GM06990 (cell line): Measurements from ENCODE around the gene UXT.

Experiments
- DNase-seq: peaks from one replicate; pipeline ENCODE4 v3.0.0-alpha.2; 2011; ENCODE audit not compliant: insufficient read length; ENCODE audit errors: extremely low read depth
- H3K27me3 ChIP-seq: replicated peaks from 2 replicates; pipeline ENCODE4 v1.6.0; 2011; ENCODE audit warnings: low read length; ENCODE audit not compliant: control insufficient read depth, insufficient read depth
- H3K36me3 ChIP-seq: 2 replicates; pipeline ENCODE4 v1.5.1; 2011; ENCODE audit warnings: low read length; ENCODE audit not compliant: control insufficient read depth, insufficient read depth
- H3K4me3 ChIP-seq: replicated peaks from 2 replicates; pipeline ENCODE4 v1.5.1; 2011; ENCODE audit warnings: low read depth, mild to moderate bottlenecking, control low read depth, low read length
- TF ChIP-seq, protein P1 (sequence below): IDR thresholded peaks from 2 replicates; pipeline ENCODE4 v1.5.1; 2011; ENCODE audit warnings: low read length, control low read depth, mild to moderate bottlenecking, inconsistent platforms; ENCODE audit not compliant: insufficient read depth, poor library complexity, severe bottlenecking

UXT gene

DNA sequence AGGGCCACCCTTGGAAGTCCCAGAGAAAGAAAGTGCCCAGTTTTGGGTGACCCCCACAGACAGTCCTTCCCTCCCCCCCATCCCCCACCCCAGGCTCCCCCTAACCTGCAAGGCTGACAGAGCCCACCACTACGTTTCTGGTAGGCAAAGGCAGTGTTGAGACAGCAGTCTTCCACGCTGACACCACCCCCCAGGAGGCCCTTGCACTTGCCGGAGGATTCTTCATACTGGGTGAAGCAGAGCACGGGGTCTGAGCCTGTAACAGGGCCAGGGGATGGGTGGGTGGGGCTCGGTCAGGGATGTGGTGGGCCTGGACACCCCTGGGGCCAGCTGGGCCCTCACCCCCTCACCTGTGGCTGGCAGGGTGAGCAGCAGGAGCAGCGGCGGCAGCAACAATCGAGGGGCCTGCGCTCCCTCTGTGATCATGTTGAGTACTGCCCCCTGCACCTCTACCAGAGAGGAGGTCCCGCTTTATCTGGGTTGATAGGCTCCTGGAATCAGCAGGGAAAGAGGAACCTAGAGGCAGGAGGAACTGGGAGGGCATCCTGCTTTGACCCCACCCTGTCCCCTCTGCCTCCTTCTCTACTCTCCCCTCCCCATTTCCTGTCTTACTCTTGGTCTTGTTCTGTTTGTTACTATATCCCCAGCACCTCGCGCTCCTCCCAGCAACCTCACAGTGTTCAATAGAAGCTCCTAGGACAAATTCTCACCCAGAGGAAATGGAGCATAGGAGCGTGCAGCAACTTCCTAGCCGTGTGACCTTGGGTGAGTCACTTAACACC lies 29.4 kb downstream of the UXT start, which contains the start of gene CFP:
CFP (minus strand) TSS at position 512 of the 782 bp plus-strand sequence; CDS start at position 426, 86 bp downstream.
- Histone ChIP-seq H3K27me3 (no peaks in the 10 kb centered on the region), H3K36me3 (no peaks in the 10 kb centered on the region; the same call in none of the 2 replicates), H3K4me3 (no peak within 1 kb of the TSS)
- DNase-seq = no peak
- TF ChIP-seq, protein P1, sequence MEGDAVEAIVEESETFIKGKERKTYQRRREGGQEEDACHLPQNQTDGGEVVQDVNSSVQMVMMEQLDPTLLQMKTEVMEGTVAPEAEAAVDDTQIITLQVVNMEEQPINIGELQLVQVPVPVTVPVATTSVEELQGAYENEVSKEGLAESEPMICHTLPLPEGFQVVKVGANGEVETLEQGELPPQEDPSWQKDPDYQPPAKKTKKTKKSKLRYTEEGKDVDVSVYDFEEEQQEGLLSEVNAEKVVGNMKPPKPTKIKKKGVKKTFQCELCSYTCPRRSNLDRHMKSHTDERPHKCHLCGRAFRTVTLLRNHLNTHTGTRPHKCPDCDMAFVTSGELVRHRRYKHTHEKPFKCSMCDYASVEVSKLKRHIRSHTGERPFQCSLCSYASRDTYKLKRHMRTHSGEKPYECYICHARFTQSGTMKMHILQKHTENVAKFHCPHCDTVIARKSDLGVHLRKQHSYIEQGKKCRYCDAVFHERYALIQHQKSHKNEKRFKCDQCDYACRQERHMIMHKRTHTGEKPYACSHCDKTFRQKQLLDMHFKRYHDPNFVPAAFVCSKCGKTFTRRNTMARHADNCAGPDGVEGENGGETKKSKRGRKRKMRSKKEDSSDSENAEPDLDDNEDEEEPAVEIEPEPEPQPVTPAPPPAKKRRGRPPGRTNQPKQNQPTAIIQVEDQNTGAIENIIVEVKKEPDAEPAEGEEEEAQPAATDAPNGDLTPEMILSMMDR = no peak

- H3K36me3 ChIP-seq = no peaks in the 10 kb centered on the region; the same call in 1 of the 2 replicates
- DNase-seq = no peak
- no peak overlapping the region for H3K4me3 ChIP-seq
These were observed 30.0 kb downstream of the UXT start for GRCh38 chrX:47628982-47629381.

GRCh38 chrX:47625365-47625764 lies 33.6 kb downstream of the UXT start:
- TF ChIP-seq, protein P1 = no peak
- Histone ChIP-seq H3K27me3 (no peaks in the 10 kb centered on the region), H3K4me3 (no peak overlapping the region), H3K36me3 (no peaks in the 10 kb centered on the region)
- no peak for DNase-seq

More at GRCh38 chrX:47628982-47629381, 30.0 kb downstream of the UXT start:
- TF ChIP-seq, protein P1 = peak; percentile 29
- H3K27me3 ChIP-seq = no peaks in the 10 kb centered on the region

DNA sequence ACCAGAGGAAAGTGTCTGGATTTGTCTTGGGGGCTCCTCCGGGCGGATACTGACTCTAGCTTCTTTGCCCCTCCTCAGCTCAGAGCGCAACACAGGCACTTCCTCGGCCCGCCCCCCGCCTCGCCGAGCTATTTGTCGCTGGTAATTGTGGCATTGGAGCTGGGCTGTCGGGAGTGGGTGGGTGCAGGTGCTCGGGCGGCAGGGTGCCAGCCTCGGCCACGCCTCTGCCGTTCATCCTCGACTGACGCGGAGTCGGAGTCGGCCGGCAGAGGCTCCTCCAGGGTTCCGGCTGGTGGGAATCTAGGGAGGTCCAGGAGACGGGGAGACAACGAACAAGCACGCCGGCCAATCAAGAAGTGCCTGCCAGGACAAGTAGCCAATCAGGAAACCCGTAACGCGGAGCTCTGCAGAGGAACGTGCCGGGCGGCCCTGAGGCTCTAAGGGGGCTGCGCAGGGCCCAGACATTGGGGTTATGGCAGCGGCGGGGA lies 35.4 kb downstream of the UXT start:
- H3K4me3 ChIP-seq = no peak overlapping the region
- no peak for DNase-seq

DNA sequence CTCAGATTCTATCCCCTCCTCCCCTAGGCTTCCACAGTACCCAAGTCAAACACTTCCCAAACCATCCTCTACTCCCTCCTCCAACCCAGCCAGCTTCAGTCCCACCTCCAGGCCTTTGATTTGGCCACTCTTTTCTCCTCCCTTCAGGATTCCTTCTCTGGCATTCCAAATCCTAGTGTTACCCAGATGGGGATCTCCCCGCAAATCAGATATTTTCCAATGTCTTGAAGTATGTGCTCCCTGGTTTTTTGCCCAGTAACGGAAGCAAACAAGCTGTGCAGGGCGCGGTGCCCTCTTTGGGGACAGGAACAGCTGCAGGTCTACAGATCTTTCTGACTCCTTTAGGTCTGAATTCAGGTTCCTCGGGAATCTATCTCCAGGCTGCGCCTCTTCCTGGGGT lies 37.1 kb downstream of the UXT start:
- Histone ChIP-seq H3K27me3 (no peaks in the 10 kb centered on the region), H3K4me3 (no peak overlapping the region), H3K36me3 (no peaks in the 10 kb centered on the region)
- no peak for DNase-seq
- TF ChIP-seq, protein P1 = no peak

More for the DNA sequence above, 35.4 kb downstream of the UXT start:
- TF ChIP-seq, protein P1 = no peak
- Histone ChIP-seq H3K36me3 (no peaks in the 10 kb centered on the region), H3K27me3 (no peaks in the 10 kb centered on the region)

DNA sequence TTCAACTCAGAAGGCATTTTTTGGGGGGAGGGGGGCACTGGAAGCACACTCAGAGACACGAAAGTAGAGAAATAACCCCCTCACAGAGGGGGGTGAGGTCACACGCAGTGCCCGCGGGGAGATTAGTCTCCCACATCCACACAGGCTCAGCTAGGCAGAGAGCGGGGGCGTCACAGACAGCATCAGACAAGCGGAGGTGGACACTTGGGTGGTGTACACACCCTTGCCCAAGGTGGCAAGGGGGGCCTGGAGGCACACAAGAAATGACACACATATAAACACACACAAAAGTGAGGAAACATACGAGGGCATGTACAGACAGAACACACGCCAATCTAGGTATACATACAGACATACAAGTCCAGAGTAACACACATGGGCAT lies 38.7 kb downstream of the UXT start:
- Histone ChIP-seq H3K36me3 (no peaks in the 10 kb centered on the region), H3K4me3 (no peak overlapping the region), H3K27me3 (no peaks in the 10 kb centered on the region)
- no peak for DNase-seq
- TF ChIP-seq, protein P1 = no peak
